Transverse colon (tissue), 4 donors: Measurements from ENCODE around the gene MRPL52. TPM values are rescaled to one million over a fixed set of nuclear protein-coding genes. Genes with fewer than 3 reads are reported as not detected.

Experiments
- DNase-seq: peaks from one replicate; pipeline ENCODE4 v3.0.0-alpha.2; 2019
- H3K27ac ChIP-seq, 4 donors: fragments of 200-600 bp; sonication (generic); 2 replicates each; pipeline ENCODE4 v1.5.1; 2016 to 2018; ENCODE audit warnings: inconsistent platforms in 4 of 4
- H3K27me3 ChIP-seq: fragments of 200-600 bp; sonication (generic); 2 replicates; pipeline ENCODE4 v1.5.1; 2017; ENCODE audit warnings: inconsistent platforms
- H3K36me3 ChIP-seq, 4 donors: fragments of 200-600 bp; sonication (generic); 2 replicates each; pipeline ENCODE4 v1.5.1; 2017 to 2019; ENCODE audit warnings: inconsistent platforms in 4 of 4
- H3K4me1 ChIP-seq, 4 donors: fragments of 200-600 bp; sonication (generic); 2 replicates each; pipeline ENCODE4 v1.5.1; 2017 to 2020; ENCODE audit warnings: inconsistent platforms in 4 of 4
- H3K4me3 ChIP-seq, 4 donors: fragments of 200-600 bp; sonication (generic); 1 replicate in 1 of 4; 2 replicates in 3 of 4; pipeline versions ENCODE4 v1.5.1 to v1.6.1; 2017 to 2019; ENCODE audit warnings: inconsistent platforms in 4 of 4
- H3K9me3 ChIP-seq, 2 donors: fragments of 200-600 bp; sonication (generic); 2 replicates each; pipeline ENCODE4 v1.5.1; 2017 to 2019; ENCODE audit warnings: inconsistent platforms in 2 of 2
- CTCF ChIP-seq, 5 experiments: fragments of 200-600 bp in 3 of 5; fragments of 450-650 bp in 2 of 5; sonication (generic) in 3 of 5; IDR thresholded peaks; 1 replicate in 2 of 5; 2 replicates in 3 of 5; pipeline ENCODE4 v1.5.1; 2016 to 2017; ENCODE audit warnings: antibody characterized with exemption in 5 of 5, inconsistent platforms in 3 of 5, mild to moderate bottlenecking in 2 of 5, moderate library complexity in 1 of 5
- EP300 ChIP-seq: sonication (generic); formaldehyde crosslinking; IDR thresholded peaks from one replicate; pipeline ENCODE4 v1.6.1; 2017; ENCODE audit warnings: antibody characterized with exemption, low read depth
- POLR2A ChIP-seq: fragments of 450-650 bp; IDR thresholded peaks from one replicate; pipeline ENCODE4 v1.6.1; 2016; ENCODE audit warnings: antibody characterized with exemption, mild to moderate bottlenecking, moderate library complexity
- POLR2AphosphoS5 ChIP-seq, 3 donors: sonication (generic); formaldehyde crosslinking; IDR thresholded peaks; one replicate each; pipeline ENCODE4 v1.6.1; 2016; ENCODE audit warnings: antibody characterized with exemption in 3 of 3
- WGBS, 2 donors: methylation state at CpG; one replicate each; pipeline ENCODE4 v1.1.5; 2018; ENCODE audit warnings: low coverage in 1 of 2; 5-methylcytosine and 5-hydroxymethylcytosine counted together
- in situ Hi-C, 4 donors: fragments of 200-750 bp; cut with MboI; loops; one replicate each; pipeline versions ENCODE4 v1.15.0 to v1.15.1; 2017; ENCODE audit warnings: low sequenced_read_pairs in 3 of 4, low pct_ligation_motif_present in 1 of 4, low pct_unique_long_range_greater_than_20kb in 1 of 4
- intact Hi-C: fragments of 100-400 bp; cut with DNase I; formaldehyde crosslinking; loops from one replicate; pipeline ENCODE4 v1.15.1; 2023; ENCODE audit warnings: low total_unique reads
- total RNA-seq, 4 donors: library from RNA; depleted of rRNA; stranded (reverse); fragments of >200 nt; gene quantifications; one replicate each; pipeline ENCODE4 v1.1.0, GENCODE V29; 2016

MRPL52 gene
- total RNA-seq, 4 donors from 2014 or later: 7.5 to 44.3 (median 23.8) TPM; not detected in 1

GRCh38 chr14:22835505-22835904, 5.8 kb downstream of the MRPL52 start:
- Histone ChIP-seq H3K36me3 (peaks cover 0 to 5% (median 2%) of the 10 kb centered on the region in 4 donors), H3K4me1 (peaks cover 8 to 40% (median 26%) of the 10 kb centered on the region in 4 donors), H3K27me3 (no peaks in the 10 kb centered on the region), H3K9me3 (no peaks in the 10 kb centered on the region), H3K4me3 (no peak overlapping the region), H3K27ac (peak overlapping the region; percentile 94 to 98 (median 96))
- intact Hi-C loops: no loop called here
- DNase-seq: no peak
- WGBS, 2 donors: 71 to 88% methylated on average over 3 of the region's 3 CpGs
- in situ Hi-C loops: loop anchor here in 1 of 4 donors (25.0 kb wide), 1 partner anchor 248 kb away; the partner anchor contains the start of genes ABHD4 and DAD1
- TF ChIP-seq CTCF (IDR thresholded peaks at IDR 0.05) (no peak), EP300 (no peak), POLR2AphosphoS5 (IDR thresholded peaks at IDR 0.05) (no peak), POLR2A (no peak)

- DNase-seq: peak; percentile 79
- H3K4me1 ChIP-seq: peaks cover 10 to 42% (median 24%) of the 10 kb centered on the region in 4 donors
- H3K27me3 ChIP-seq: no peaks in the 10 kb centered on the region
- H3K9me3 ChIP-seq: no peaks in the 10 kb centered on the region
- WGBS, 2 donors: 5 to 10% methylated on average over 5 to 46 of the region's 46 CpGs
- intact Hi-C loops: loop anchor here (2.0 kb wide), 1 partner anchor 16 kb away; no protein-coding TSS in a partner anchor
- in situ Hi-C loops: loop anchor here in 1 of 4 donors (25.0 kb wide), 1 partner anchor 249 kb away; the partner anchor contains the start of genes ABHD4 and DAD1
- TF ChIP-seq EP300: no peak
- TF ChIP-seq POLR2A: peak; percentile 64
- peak in 4 of 5 experiments; percentile 25 to 30 (median 28) for TF ChIP-seq CTCF (IDR thresholded peaks at IDR 0.05)
- TF ChIP-seq POLR2AphosphoS5 (IDR thresholded peaks at IDR 0.05): peak; percentile 68 to 85 (median 83)
- H3K4me3 ChIP-seq: peak within 1 kb of the TSS; percentile 80 to 98 (median 90)
- H3K27ac ChIP-seq: peak within 1 kb of the TSS; percentile 94 to 98 (median 96)
- peaks cover 0 to 5% (median 2%) of the 10 kb centered on the region in 4 donors for H3K36me3 ChIP-seq
These were observed 6.8 kb downstream of the MRPL52 start, which contains the start of gene MMP14 for GRCh38 chr14:22836301-22837113. Gene MMP14, plus strand, starts transcription at chr14:22836585. Its CDS starts 233 bp downstream, at chr14:22836818.

- Histone ChIP-seq H3K9me3 (no peaks in the 10 kb centered on the region), H3K4me1 (peaks cover 10 to 42% (median 24%) of the 10 kb centered on the region in 4 donors), H3K27me3 (no peaks in the 10 kb centered on the region), H3K27ac (peak overlapping the region; percentile 94 to 98 (median 96)), H3K36me3 (peaks cover 0 to 10% (median 5%) of the 10 kb centered on the region in 4 donors), H3K4me3 (peak overlapping the region; percentile 80 to 98 (median 90))
- intact Hi-C loops: loop anchor here (2.0 kb wide), 1 partner anchor 16 kb away; no protein-coding TSS in a partner anchor
- WGBS, 2 donors: 7 to 15% methylated on average over 8 to 51 of the region's 57 CpGs
- peak; percentile 58 for DNase-seq
- in situ Hi-C loops: loop anchor here in 1 of 4 donors (25.0 kb wide), 1 partner anchor 250 kb away; the partner anchor contains the start of genes ABHD4 and DAD1
- TF ChIP-seq EP300 (no peak), CTCF (IDR thresholded peaks at IDR 0.05) (no peak), POLR2A (peak; percentile 45), POLR2AphosphoS5 (IDR thresholded peaks at IDR 0.05) (no peak)
These were observed 7.5 kb downstream of the MRPL52 start for GRCh38 chr14:22837114-22837749.
